HG03520 (cell line): ENCODE measurements around the gene GPM6B.

Experiments
- ATAC-seq: cut with Tn5 transposase; IDR thresholded peaks from one replicate; pipeline ENCODE4 v1.9.1; 2021; ENCODE audit warnings: mild to moderate bottlenecking, moderate library complexity; ENCODE audit not compliant: unreplicated experiment

GPM6B gene

DNA sequence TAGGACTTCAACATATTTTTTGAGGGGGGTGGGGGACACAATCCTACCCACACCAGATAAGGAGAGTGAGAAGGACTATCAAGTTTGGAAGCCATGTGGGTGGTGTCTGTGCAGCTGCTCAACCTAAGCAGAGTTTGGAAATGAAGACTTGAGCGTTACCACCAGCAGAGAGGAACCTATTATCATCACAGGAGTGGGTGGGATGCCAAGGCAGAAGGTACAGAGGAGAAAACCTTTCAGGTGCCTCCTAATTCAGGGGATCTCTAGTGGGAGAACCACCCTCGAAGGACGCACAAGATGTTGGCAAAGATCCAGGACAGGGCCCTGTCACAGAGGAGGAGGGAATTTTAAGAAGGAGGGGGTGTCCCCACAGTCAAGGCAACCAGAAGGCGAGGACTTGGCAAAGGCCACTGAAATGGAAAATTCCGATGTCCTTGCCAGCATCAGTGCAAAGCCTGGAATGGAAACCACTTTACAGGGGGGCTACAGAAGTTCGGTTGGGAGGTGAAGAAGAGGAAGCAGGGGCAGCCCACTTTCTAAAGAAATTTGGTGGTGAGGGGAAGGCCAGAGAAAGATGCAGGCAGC lies 8.4 kb upstream of the GPM6B start:
- no peak for ATAC-seq

DNA sequence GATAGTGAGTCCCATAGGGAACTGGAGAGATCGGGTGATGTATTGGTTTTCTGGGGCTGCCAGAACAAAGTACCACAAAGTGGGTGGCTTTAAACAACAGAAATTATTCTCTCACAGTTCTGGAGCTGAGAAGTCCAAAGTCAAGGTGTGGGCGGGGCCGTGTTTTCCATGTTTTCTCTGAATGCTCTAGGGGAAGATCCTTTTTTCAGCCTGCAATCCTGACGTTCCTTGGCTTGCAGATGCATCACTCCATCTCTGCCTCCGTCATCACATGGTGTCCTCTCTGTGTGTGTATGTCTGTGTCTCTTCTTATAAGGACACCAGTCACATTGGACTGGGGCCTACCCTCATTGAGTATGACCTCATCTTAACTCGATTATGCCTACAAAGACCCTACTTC lies 7.9 kb upstream of the GPM6B start:
- no peak for ATAC-seq

DNA sequence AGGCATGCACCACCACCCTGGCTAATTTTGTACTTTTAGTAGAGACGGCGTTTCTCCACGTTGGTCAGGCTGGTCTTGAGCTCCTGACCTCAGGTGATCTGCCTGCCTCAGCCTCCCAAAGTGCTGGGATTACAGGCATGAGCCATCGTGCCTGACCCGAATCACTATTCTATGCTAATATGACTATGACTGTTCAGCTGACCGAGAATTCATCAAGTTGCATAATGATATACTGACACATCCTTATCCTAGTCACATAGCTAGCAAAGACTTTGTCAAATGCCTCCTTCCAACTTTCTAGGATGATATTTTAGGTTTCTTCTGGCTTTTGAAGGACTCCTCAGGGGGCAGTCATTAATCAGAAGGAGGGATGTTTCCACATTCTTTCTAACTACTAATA lies 4.8 kb upstream of the GPM6B start:
- no peak for ATAC-seq

DNA sequence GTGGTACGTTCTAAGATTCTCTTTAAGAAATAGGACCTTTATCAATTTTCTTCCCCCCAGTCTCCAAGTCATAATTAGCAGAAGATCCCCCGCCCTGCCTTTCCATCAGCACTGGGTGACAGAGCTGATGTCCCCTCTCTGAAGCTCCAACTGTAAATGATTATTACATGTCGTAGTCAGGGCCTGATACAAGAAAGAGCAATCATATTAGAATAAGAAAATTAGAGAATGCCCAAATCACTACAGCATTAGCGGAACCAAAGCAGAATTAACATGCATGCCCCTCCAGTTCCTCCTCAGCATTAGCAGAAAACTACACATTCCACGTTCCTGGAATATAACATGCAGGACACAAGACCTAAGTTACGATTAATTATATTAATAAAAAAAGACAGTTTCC lies 717 bp downstream of the GPM6B start:
- no peak for ATAC-seq

- no peak for ATAC-seq
Observed at GRCh38 chrX:13815664-13816063, 1.2 kb downstream of the GPM6B start.

- ATAC-seq = no peak
Observed at GRCh38 chrX:13808865-13809264, 8.0 kb downstream of the GPM6B start.

GRCh38 chrX:13808293-13808692 lies 8.6 kb downstream of the GPM6B start:
- no peak for ATAC-seq

DNA sequence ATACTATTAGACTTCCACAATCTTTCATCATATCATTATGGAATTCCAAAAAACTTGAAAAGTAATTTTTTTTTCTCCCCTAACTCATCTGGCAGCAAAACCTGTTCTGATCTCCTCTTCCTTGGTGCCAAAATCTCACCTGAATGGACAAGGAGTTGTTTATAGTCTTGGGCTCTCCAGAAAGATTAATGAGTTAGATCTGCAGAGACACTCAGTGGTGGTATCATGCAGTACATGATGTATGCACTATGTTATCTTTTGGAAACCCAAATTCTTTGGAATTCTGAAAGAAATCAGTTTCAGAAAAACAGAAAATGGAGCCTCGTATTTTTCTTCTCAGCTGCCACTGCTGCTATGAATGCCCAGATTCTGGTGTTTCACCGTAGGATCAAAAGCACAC lies 11.7 kb downstream of the GPM6B start:
- ATAC-seq = no peak

GRCh38 chrX:13803116-13803515 lies 13.8 kb downstream of the GPM6B start:
- no peak for ATAC-seq

GRCh38 chrX:13798184-13798583 lies 18.7 kb downstream of the GPM6B start:
- ATAC-seq = no peak

- no peak for ATAC-seq
Observed at GRCh38 chrX:13797512-13797911, 19.4 kb downstream of the GPM6B start.

DNA sequence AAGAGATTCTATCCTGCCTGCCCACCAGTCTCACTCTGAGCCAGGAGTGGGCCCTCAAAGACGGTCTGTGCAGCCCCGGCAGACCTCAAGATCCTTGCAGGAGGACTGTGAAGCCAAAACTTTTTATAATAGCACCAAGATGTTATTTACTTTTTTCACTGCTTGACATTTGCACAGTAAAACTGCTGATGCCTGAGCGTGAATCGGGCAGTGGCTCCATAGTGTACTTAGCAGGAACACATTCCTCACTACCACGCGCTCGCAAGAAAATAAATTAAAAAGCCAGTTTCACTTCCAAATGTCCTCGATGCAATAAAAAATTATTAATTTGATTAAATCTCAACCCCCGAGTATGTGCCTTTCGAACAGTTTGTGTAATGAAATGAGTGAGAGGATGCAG lies 22.5 kb downstream of the GPM6B start:
- ATAC-seq = no peak

- no peak for ATAC-seq
Observed at GRCh38 chrX:13793897-13794296, 23.0 kb downstream of the GPM6B start.

- no peak for ATAC-seq
Observed at GRCh38 chrX:13791559-13791958, 25.3 kb downstream of the GPM6B start.

DNA sequence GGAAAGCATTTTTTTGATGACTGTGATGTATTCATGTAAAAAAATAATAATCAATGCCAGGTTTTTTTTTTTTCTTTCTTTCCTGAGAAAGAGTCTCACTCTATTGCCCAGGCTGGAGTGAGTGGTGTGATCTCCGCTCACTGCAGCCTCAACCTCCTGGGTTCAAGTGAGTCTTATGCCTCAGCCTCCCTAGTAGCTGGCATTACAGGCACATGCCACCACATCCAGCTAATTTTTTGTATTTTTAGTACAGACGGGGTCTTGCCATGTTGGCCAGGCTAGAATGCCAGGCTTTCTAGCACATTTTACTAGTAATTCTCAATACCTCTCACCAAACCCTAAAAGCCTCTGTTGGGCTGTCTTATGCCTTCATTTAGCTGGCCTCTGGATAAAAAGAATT lies 25.7 kb downstream of the GPM6B start:
- ATAC-seq = no peak

GRCh38 chrX:13790206-13791131 lies 26.4 kb downstream of the GPM6B start:
- no peak for ATAC-seq

GRCh38 chrX:13786048-13786447 lies 30.8 kb downstream of the GPM6B start:
- ATAC-seq = no peak

DNA sequence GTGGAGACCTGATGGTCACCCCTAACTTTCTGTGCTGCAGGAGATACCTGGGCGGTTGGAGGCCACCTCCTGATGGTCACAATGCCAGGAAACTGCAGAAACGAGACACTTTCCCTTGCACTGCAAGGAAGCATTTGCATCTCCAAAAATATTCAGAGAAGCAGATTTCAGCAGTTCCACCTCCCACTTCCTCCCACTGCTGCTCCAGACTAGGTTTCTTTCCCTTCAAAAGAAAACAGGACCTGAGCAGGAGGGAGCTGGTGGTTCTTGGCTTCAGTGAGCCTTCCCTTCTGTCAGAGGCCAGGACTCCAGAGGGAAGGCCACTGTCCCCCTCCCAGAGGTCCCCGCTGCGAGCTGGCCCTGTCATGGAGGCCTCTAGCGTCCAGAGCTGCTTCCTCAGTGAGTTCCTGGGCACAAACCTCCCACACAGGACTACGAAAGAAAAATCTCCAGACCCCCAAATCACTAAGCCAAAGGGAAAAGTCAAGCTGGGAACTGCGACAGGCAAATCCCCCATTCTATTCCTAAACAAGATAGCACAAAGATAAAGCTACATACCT lies 35.9 kb downstream of the GPM6B start:
- ATAC-seq = no peak

DNA sequence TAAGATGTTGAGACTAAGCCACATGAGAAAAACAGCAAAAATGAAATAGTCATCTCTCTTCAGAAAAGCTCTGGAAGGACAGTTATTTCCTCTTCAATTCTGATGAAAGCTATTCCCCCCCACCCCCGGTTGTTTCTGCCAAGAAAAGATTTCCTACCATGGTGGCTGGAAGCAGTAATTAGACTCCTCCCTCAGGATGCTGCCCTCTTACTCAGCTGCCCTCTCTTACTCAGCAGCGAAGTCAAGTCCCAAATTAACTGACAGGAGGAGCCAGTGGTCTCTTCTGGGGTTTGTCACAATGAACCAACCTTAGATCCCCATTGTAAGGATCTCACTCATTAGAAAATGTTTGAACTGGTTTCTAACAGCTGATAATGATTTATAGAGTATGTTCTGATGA lies 38.0 kb downstream of the GPM6B start:
- no peak for ATAC-seq

DNA sequence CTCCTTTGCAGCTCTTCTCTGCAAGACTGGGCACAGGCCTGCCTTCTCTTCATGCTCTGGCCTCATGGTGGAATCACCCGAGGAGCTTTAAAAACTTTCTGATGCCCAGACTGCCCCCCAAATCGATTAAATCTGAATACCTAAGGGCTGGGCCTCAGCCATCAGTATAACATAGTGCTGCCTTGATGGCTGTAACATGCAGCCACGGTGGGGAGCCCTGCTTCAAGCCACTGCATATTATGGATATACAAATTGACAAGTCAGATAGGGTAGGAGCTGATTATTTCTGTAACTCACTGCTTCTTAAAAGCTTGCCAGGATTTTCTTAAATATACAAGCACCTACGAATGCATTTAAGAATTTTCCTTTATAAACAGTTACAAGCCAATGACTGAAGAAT lies 40.5 kb downstream of the GPM6B start:
- no peak for ATAC-seq

DNA sequence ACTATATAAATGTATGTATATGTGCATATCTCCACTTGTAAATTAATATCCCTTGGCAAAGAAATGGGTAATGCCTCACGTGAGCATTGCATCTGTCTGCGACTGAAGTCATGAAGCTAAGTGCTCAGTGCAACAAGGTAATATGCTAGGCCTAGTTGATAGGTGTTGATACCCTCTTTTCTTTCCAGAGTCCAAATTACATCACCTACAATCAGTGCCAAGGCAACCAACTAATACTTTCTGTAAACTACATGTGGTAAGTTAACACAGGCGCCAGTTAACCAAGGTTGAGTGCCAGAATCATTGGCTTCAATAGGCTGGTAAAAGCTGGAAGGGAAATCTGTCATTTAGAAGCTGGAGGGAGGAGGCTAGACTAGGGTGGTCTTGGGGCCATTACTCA lies 41.1 kb downstream of the GPM6B start:
- ATAC-seq = no peak

DNA sequence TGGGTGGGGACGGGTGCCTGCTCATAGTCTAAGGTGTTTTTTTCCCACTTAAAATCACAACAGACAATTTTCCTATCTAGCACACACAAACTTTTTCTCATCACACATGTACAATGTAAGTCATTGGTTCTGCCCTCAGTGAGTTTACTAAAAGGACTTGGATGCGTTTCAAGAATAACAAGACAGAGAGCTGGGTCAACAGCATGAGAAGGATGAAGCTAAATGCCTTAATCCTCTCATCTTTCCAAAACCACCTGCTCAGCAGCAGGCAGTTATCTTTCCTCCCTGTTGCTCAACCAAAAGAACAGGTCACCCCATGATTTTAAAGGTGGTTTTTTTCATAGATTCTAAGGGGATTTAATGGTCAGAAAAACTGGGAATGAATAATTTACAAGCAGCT lies 42.2 kb downstream of the GPM6B start:
- no peak for ATAC-seq
